GM12878 (cell line): ENCODE results near the gene CACNA1G. TPM values are rescaled to one million over a fixed set of nuclear protein-coding genes. Genes with fewer than 3 reads are reported as not detected.

Experiments used
- ATAC-seq: fragments of 200-7000 bp; cut with Tn5 transposase; 3 replicates; pipeline ENCODE4 v1.9.1; 2020; ENCODE audit warnings: mild to moderate bottlenecking, moderate library complexity
- BruUV-seq: library from RNA; stranded (reverse); fragments of 400-500 nt; replicated peaks from 2 replicates; lab custom pipeline; 2021; lab: Mats Ljungman, UMichigan
- CTCF ChIA-PET: fragments of 300-600 bp; sonication (Branson Sonifier 250); formaldehyde crosslinking; extraction: SDS; loops from one replicate; lab custom pipeline; 2021; ENCODE audit warnings: inconsistent platforms; lab: Yijun Ruan, JAX
- POLR2A ChIA-PET: fragments of 350-600 bp; formaldehyde crosslinking; extraction: SDS; loops from one replicate; lab custom pipeline; 2021; ENCODE audit warnings: inconsistent platforms; lab: Charles Lee
- RAD21 ChIA-PET: fragments of 300-600 bp; sonication (Branson Sonifier 250); formaldehyde crosslinking; loops from one replicate; lab custom pipeline; 2023; ENCODE audit warnings: antibody characterized with exemption; ENCODE audit not compliant: unreplicated experiment; lab: Charles Lee
- SMC1A ChIA-PET: fragments of 300-600 bp; sonication (Branson Sonifier 250); formaldehyde crosslinking; loops from one replicate; lab custom pipeline; 2023; ENCODE audit not compliant: unreplicated experiment, uncharacterized antibody; lab: Charles Lee
- DNase-seq: peaks from one replicate; pipeline ENCODE4 v3.0.0-alpha.2; 2011; ENCODE audit warnings: low read depth, low spot score
- FAIRE-seq: peaks from 3 replicates; lab custom pipeline; 2011; peaks lifted over from hg19 to GRCh38; lab: Jason Lieb, UNC
- H2AFZ ChIP-seq: 2 replicates; pipeline ENCODE4 v1.6.0; 2011; ENCODE audit warnings: low read depth, low read length, control low read depth; ENCODE audit not compliant: control insufficient read depth
- H3K27ac ChIP-seq: 2 replicates; pipeline ENCODE4 v1.5.1; 2011; ENCODE audit warnings: control low read depth; ENCODE audit not compliant: control insufficient read depth, insufficient read depth
- H3K27me3 ChIP-seq, 2 experiments: replicated peaks in 1 of 2; 2 replicates each; pipeline versions ENCODE4 v1.6.0 to v1.6.1; 2011; ENCODE audit warnings: low read length in 1 of 2; ENCODE audit not compliant: control insufficient read depth in 2 of 2, insufficient read depth in 2 of 2
- H3K36me3 ChIP-seq, 2 experiments: 2 replicates each; pipeline ENCODE4 v1.5.1; 2011; ENCODE audit warnings: low read length in 1 of 2; ENCODE audit not compliant: control insufficient read depth in 2 of 2, insufficient read depth in 2 of 2
- H3K4me1 ChIP-seq: 2 replicates; pipeline ENCODE4 v1.6.1; 2011; ENCODE audit warnings: mild to moderate bottlenecking, low read length, moderate library complexity, mixed read lengths; ENCODE audit not compliant: control insufficient read depth, insufficient read depth
- H3K4me2 ChIP-seq: 2 replicates; pipeline ENCODE4 v1.6.0; 2011; ENCODE audit warnings: control low read depth; ENCODE audit not compliant: control insufficient read depth, insufficient read depth
- H3K4me3 ChIP-seq: fragments of 200-600 bp; sonication (generic); 2 replicates; pipeline ENCODE4 v1.5.1; 2016
- H3K79me2 ChIP-seq: 2 replicates; pipeline ENCODE4 v1.6.0; 2011; ENCODE audit warnings: low read length; ENCODE audit not compliant: control insufficient read depth, insufficient read depth
- H3K9ac ChIP-seq: 2 replicates; pipeline ENCODE4 v1.8.0; 2011; ENCODE audit warnings: low read length, control low read depth, mixed read lengths; ENCODE audit not compliant: control insufficient read depth, insufficient read depth
- H3K9me3 ChIP-seq: replicated peaks from 3 replicates; pipeline ENCODE4 v1.5.1; 2011; ENCODE audit warnings: mild to moderate bottlenecking, low read length; ENCODE audit not compliant: control insufficient read depth, insufficient read depth
- H4K20me1 ChIP-seq: 2 replicates; pipeline ENCODE4 v1.6.0; 2011; ENCODE audit not compliant: control insufficient read depth, insufficient read depth
- BCLAF1 ChIP-seq: fragments of 450-650 bp; IDR thresholded peaks from 2 replicates; pipeline ENCODE4 v1.6.1; 2017; ENCODE audit warnings: antibody characterized with exemption, mild to moderate bottlenecking, moderate library complexity
- EED ChIP-seq: sonication (generic); IDR thresholded peaks from 2 replicates; pipeline ENCODE4 v1.6.1; 2016; ENCODE audit warnings: antibody characterized with exemption, low read depth
- POLR2AphosphoS2 ChIP-seq: IDR thresholded peaks from 2 replicates; pipeline ENCODE4 v1.6.1; 2011; ENCODE audit warnings: low read depth, mild to moderate bottlenecking, low read length, improper control_type of control experiment, moderate library complexity
- PRDM15 ChIP-seq: fragments of 450-650 bp; formaldehyde crosslinking; IDR thresholded peaks from 2 replicates; pipeline ENCODE4 v1.4.0; 2020; ENCODE audit warnings: mild to moderate bottlenecking, moderate library complexity
- RAD21 ChIP-seq: IDR thresholded peaks from 2 replicates; pipeline ENCODE4 v1.6.1; 2011; ENCODE audit warnings: mild to moderate bottlenecking, low read depth, low read length, moderate library complexity; ENCODE audit not compliant: insufficient read depth
- ZNF592 ChIP-seq: fragments of 450-650 bp; IDR thresholded peaks from 2 replicates; pipeline ENCODE4 v1.6.1; 2017; ENCODE audit warnings: mild to moderate bottlenecking, moderate library complexity
- WGBS: methylation state at CpG from one replicate; pipeline ENCODE4 v1.1.6; 2016; ENCODE audit warnings: low lambda C conversion rate; ENCODE audit not compliant: insufficient replicate concordance, insufficient coverage; ENCODE audit errors: missing lambda C conversion rate; 5-methylcytosine and 5-hydroxymethylcytosine counted together
- in situ Hi-C: fragments of 300-500 bp; cut with MboI; formaldehyde crosslinking; loops from 9 replicates; pipeline ENCODE4 v1.14.3; 2018; ENCODE audit warnings: mixed read lengths
- intact Hi-C: fragments of 100-400 bp; cut with micrococcal nuclease; formaldehyde crosslinking; loops from one replicate; pipeline ENCODE4 v1.14.2; 2022; ENCODE audit not compliant: unreplicated experiment
- polyA plus RNA-seq, 11 experiments: library from polyadenylated mRNA; depleted of rRNA in 4 of 11; unstranded in 6 of 11; stranded (reverse) in 5 of 11; fragments of >200 nt; fragmentation: Nextera tagmentation in 4 of 11; fragmentation: Illumina TruSeq in 1 of 11; extraction: Ambion mirVana in 4 of 11; extraction: Trizol in 1 of 11; gene quantifications; 1 replicate in 1 of 11; 2 replicates in 10 of 11; pipeline versions ENCODE4 v1.2.1 to v1.2.3, GENCODE V29; 2011 to 2016; ENCODE audit warnings: inconsistent platforms in 2 of 11, missing spikeins in 2 of 11, low read depth in 1 of 11
- total RNA-seq, 4 experiments: library from RNA; depleted of rRNA in 3 of 4; stranded (reverse); fragments of >200 nt in 3 of 4; fragmentation: Illumina TruSeq in 1 of 4; extraction: Trizol in 1 of 4; gene quantifications; 2 replicates each; pipeline versions ENCODE4 v1.2.1 to v1.2.3, GENCODE V29; 2013 to 2021

CACNA1G gene
- total and polyA plus RNA-seq, 10 of the 15 experiments (the other 5 are each of a cell fraction or from before 2014, with no cell fraction given), result 0.03 to 0.15 TPM; not detected in 8

GRCh38 chr17:50556803-50557202 is 3.7 kb upstream of the CACNA1G start (continued):
- no peak for TF ChIP-seq BCLAF1

GRCh38 chr17:50557630-50558029 is 2.9 kb upstream of the CACNA1G start:
- Histone ChIP-seq H3K9me3 (no peaks in the 10 kb centered on the region), H3K27me3 (peaks cover 16 to 18% of the 10 kb centered on the region in 2 experiments), H3K9ac (no peak overlapping the region), H4K20me1 (no peaks in the 10 kb centered on the region), H2AFZ (no peak overlapping the region), H3K27ac (no peak overlapping the region), H3K79me2 (no peaks in the 10 kb centered on the region), H3K36me3 (no peaks in the 10 kb centered on the region), H3K4me2 (no peak overlapping the region), H3K4me3 (no peak overlapping the region), H3K4me1 (peaks cover 14% of the 10 kb centered on the region; the same call in 1 of the 2 replicates)
- ATAC-seq (no peak), DNase-seq (no peak), FAIRE-seq (no peak)
- no TSS peak for BruUV-seq
- intact Hi-C loops, result no loop called here
- CTCF ChIA-PET, result no interaction called here
- in situ Hi-C loops, result no loop called here
- POLR2A ChIA-PET, result no interaction called here
- WGBS, result 86% methylated on average over 4 of the region's 4 CpGs
- RAD21 ChIA-PET, result no interaction called here
- SMC1A ChIA-PET, result no interaction called here
- no peak for TF ChIP-seq ZNF592
- no peak for TF ChIP-seq POLR2AphosphoS2
- TF ChIP-seq EED, result no peak
- TF ChIP-seq RAD21, result no peak
- no peak for TF ChIP-seq PRDM15 (CRISPR knock-in tag)
